Progenitor cell of endocrine pancreas (in vitro differentiated cells): ENCODE results near the gene NFATC2. TPM values are rescaled to one million over a fixed set of nuclear protein-coding genes. Genes with fewer than 3 reads are reported as not detected.

Experiments used
- DNase-seq: peaks from one replicate; pipeline ENCODE4 v3.0.0; 2021; ENCODE audit warnings: low spot score; ENCODE audit not compliant: unreplicated experiment
- H3K27ac Mint-ChIP-seq: 2 replicates; pipeline ENCODE4 v1.8.0; 2021; ENCODE audit warnings: mild to moderate bottlenecking, moderate library complexity, mixed read lengths
- H3K27me3 Mint-ChIP-seq: 2 replicates; pipeline ENCODE4 v1.8.0; 2021; ENCODE audit warnings: mixed read lengths
- H3K36me3 Mint-ChIP-seq: 2 replicates; pipeline ENCODE4 v1.8.0; 2022; ENCODE audit warnings: mixed read lengths; ENCODE audit not compliant: insufficient read depth
- H3K4me1 Mint-ChIP-seq: 2 replicates; pipeline ENCODE4 v1.8.0; 2021; ENCODE audit warnings: low read depth, mixed read lengths
- H3K4me3 Mint-ChIP-seq: 2 replicates; pipeline ENCODE4 v1.8.0; 2021; ENCODE audit warnings: low read depth, mild to moderate bottlenecking, moderate library complexity, mixed read lengths
- H3K9me3 Mint-ChIP-seq: 2 replicates; pipeline ENCODE4 v1.8.0; 2021; ENCODE audit warnings: low read depth, mixed read lengths
- total RNA-seq: library from RNA; stranded (reverse); gene quantifications from 2 replicates; pipeline ENCODE4 v1.2.1, GENCODE V29; 2021
- TF ChIP-seq, protein P1 (sequence below): fragments of 200-600 bp; sonication (generic); IDR thresholded peaks from one replicate; pipeline ENCODE4 v1.5.0; 2021; ENCODE audit warnings: antibody characterized with exemption, mild to moderate bottlenecking; ENCODE audit not compliant: unreplicated experiment

The NFATC2 gene
- total RNA-seq, 1 donor from 2014 or later = 11.2 TPM

DNA sequence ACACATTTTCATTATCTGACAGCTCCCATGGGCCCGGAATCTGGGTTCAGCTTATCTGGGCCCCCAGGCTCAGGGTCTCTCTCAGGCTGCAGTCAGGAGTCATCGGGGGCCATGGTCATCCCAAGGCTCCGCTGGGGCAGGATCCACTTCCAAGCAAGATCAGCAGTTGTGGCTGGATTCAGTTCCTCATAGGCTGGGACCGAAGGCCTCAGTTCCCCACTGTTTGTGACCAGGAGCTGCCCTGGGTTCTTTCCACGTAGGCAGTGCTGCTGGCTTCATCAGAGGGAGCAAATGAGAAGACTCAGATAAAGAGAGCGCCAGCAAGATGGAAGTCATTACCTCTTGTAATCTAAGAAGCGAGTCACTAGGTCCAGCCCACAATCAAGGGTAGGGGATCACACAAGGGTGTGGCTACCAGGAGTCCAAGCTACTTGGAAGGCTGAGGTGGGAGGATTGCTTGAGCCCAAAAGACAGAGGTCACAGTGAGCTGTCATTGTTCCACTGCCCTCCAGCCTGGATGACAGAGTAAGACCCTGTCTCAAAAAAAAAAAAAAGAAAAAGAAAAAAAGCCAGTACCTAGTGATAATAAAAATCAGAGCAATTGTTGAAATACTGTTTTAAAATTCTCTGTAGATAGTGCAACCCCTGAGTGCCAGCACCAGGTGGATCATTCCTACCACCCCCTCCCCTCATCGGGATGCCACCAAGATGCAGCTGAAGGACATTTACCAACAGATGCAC, 162.7 kb downstream of the NFATC2 start:
- Mint-ChIP-seq H3K4me3 (no peak overlapping the region), H3K27me3 (peaks cover 31% of the 10 kb centered on the region), H3K27ac (no peak overlapping the region), H3K36me3 (no peaks in the 10 kb centered on the region), H3K4me1 (peaks cover 23% of the 10 kb centered on the region), H3K9me3 (no peaks in the 10 kb centered on the region)
- no peak for DNase-seq
- TF ChIP-seq, protein P1, sequence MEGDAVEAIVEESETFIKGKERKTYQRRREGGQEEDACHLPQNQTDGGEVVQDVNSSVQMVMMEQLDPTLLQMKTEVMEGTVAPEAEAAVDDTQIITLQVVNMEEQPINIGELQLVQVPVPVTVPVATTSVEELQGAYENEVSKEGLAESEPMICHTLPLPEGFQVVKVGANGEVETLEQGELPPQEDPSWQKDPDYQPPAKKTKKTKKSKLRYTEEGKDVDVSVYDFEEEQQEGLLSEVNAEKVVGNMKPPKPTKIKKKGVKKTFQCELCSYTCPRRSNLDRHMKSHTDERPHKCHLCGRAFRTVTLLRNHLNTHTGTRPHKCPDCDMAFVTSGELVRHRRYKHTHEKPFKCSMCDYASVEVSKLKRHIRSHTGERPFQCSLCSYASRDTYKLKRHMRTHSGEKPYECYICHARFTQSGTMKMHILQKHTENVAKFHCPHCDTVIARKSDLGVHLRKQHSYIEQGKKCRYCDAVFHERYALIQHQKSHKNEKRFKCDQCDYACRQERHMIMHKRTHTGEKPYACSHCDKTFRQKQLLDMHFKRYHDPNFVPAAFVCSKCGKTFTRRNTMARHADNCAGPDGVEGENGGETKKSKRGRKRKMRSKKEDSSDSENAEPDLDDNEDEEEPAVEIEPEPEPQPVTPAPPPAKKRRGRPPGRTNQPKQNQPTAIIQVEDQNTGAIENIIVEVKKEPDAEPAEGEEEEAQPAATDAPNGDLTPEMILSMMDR = no peak

DNA sequence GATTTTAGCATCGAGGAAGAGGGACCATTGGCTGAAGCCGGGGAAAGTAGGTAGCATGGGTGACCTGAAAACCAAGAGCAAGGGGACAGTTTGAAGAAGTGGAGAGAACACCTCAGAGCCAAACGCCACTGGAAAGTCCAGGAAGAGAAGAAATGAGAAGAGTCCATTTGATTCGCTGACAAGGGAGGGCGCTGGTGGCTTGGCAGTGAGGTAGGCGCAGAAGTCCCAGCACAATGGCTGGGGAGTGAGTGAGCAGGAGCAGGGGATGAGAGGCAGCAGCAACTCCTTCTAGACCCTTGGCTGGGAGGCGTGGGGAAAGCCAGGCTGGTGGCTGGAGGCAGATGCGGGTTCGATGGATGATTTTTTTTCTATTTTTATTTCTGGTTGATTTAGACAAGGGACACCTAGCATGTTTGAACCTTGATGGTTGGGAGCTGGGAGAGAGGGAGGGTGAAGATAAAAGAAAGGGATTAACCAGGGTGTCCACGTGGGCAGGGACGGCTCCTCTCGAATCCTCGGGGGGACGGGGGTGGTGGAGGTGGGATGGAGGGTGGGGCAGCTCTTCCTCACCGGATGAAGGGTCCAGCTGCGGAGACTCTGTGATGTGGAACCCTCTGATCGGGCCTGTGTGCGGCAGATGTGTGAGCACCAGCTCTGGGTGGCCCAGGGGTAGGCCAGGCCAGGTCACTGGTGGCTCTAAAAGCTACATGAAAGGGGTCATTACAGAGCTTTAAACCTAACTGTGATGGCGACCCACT, 164.2 kb downstream of the NFATC2 start:
- H3K4me3 Mint-ChIP-seq = no peak overlapping the region
- no peak overlapping the region for H3K27ac Mint-ChIP-seq
- DNase-seq = no peak
- peaks cover 21% of the 10 kb centered on the region for H3K27me3 Mint-ChIP-seq
- peaks cover 27% of the 10 kb centered on the region for H3K4me1 Mint-ChIP-seq
- H3K9me3 Mint-ChIP-seq = no peaks in the 10 kb centered on the region
- TF ChIP-seq, protein P1 = peak; percentile 24
- no peaks in the 10 kb centered on the region for H3K36me3 Mint-ChIP-seq

DNA sequence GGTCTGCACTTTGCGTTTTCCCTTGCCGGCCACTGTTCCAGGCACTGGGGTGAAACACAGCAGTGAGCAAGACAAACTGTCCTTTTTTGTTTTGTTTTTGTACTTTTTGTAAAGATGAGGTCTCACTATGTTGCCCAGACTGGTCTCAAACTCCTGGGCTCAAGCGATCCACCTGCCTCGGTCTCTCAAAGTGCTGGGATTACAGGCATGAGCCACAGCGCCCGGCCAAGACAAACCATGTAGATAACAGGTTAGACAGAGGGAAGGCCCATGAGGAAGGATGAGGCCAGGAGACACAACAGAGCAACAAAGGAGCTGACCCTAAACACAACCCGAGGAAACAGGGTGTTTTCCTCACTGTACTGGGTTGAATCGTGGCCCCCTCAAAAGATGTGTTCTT, 165.4 kb downstream of the NFATC2 start:
- H3K36me3 Mint-ChIP-seq = no peaks in the 10 kb centered on the region
- no peaks in the 10 kb centered on the region for H3K9me3 Mint-ChIP-seq
- DNase-seq = no peak
- no peak overlapping the region for H3K27ac Mint-ChIP-seq
- peaks cover 20% of the 10 kb centered on the region for H3K4me1 Mint-ChIP-seq
- H3K27me3 Mint-ChIP-seq = peaks cover 21% of the 10 kb centered on the region
- TF ChIP-seq, protein P1 = no peak
- no peak overlapping the region for H3K4me3 Mint-ChIP-seq

DNA sequence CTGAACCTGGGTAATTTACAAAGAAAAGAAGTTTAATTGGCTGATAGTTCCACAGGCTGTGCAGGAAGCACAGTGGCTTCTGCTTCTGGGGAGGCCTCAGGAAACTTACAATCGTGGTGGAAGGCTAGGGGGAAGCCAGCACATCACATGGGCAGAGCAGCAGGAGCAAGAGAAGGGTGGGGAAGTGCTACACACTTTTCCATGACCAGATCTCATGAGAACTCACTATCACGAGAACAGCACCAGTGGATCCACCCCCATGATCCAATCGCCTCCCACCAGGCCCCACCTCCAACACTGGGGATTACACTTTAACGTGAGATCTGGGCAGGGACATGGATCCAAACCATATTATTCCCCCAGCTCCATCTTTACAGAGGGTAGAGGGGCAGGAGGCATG, 166.4 kb downstream of the NFATC2 start:
- Mint-ChIP-seq H3K4me1 (peaks cover 18% of the 10 kb centered on the region), H3K27me3 (peaks cover 14% of the 10 kb centered on the region), H3K36me3 (no peaks in the 10 kb centered on the region), H3K9me3 (no peaks in the 10 kb centered on the region), H3K27ac (peak overlapping the region; percentile 34), H3K4me3 (no peak overlapping the region)
- no peak for DNase-seq
- TF ChIP-seq, protein P1 = no peak

DNA sequence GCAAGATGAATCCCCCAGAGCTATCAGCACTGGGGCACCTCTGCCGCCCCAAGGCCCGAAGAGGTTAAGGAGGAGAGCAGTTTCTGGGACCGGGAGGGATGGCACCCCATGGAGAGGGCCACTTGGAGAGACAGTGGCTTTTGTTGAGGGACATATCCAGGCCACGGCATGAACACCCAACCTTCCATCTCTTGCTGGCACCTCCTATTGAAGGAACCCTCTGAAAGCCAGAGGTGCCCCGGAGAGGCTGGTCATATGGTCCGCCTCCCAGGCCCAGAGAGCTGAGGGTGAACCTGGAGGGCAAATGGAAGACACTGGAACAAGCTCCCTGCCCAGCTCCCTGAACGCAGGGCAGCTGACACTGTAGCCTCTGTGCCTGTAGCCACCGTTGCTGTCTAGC, 167.0 kb downstream of the NFATC2 start:
- no peaks in the 10 kb centered on the region for H3K36me3 Mint-ChIP-seq
- peaks cover 9% of the 10 kb centered on the region for H3K27me3 Mint-ChIP-seq
- DNase-seq = no peak
- peaks cover 18% of the 10 kb centered on the region for H3K4me1 Mint-ChIP-seq
- H3K27ac Mint-ChIP-seq = no peak overlapping the region
- H3K4me3 Mint-ChIP-seq = no peak overlapping the region
- H3K9me3 Mint-ChIP-seq = no peaks in the 10 kb centered on the region
- TF ChIP-seq, protein P1 = no peak
